ENCODE data around the gene PPFIBP2. TPM values are rescaled to one million over a fixed set of nuclear protein-coding genes. Genes with fewer than 3 reads are reported as not detected.
A peak's percentile ranks its signal among the peaks of the same experiment; 100 is the strongest.

Gene PPFIBP2
- total and polyA plus RNA-seq, 2 of the 13 experiments (the other 11 are each of a cell fraction or from before 2014, with no cell fraction given): 15.0 to 52.5 TPM

GRCh38 chr11:7513234-7514098 is at the start of gene PPFIBP2 (continued):
- peak; percentile 23; the same call in 1 of the 2 replicates for TF ChIP-seq SKIL (CRISPR knock-in tag; IDR thresholded peaks at IDR 0.05; ENCODE audit: borderline replicate concordance)
- 0 out of 2 replicates have a peak, but pooled peaks have one; percentile 32 for TF ChIP-seq ZNF790 (CRISPR knock-in tag; IDR thresholded peaks at IDR 0.05; ENCODE audit: borderline replicate concordance)
- TF ChIP-seq ZNF335 (CRISPR knock-in tag; IDR thresholded peaks at IDR 0.05): peak; percentile 64; the same call in 1 of the 2 replicates
- no peak for TF ChIP-seq SMYD3 (CRISPR knock-in tag; IDR thresholded peaks at IDR 0.05)
- peak; percentile 28; the same call in 1 of the 2 replicates for TF ChIP-seq SMAD3 (CRISPR knock-in tag; IDR thresholded peaks at IDR 0.05)
- TF ChIP-seq ZNF572 (CRISPR knock-in tag; IDR thresholded peaks at IDR 0.05): no peak
- TF ChIP-seq PREB (CRISPR knock-in tag; IDR thresholded peaks at IDR 0.05): no peak
- 0 out of 2 replicates have a peak, but pooled peaks have one; percentile 30 for TF ChIP-seq KDM2A (CRISPR knock-in tag; IDR thresholded peaks at IDR 0.05; ENCODE audit: borderline replicate concordance, low read depth)
- TF ChIP-seq NRL (CRISPR knock-in tag; IDR thresholded peaks at IDR 0.05; ENCODE audit: borderline replicate concordance): no peak
- TF ChIP-seq RBM39 (IDR thresholded peaks at IDR 0.05; ENCODE audit: low read depth, low read length, poor library complexity, severe bottlenecking): peak; percentile 26
- no peak for TF ChIP-seq ZSCAN30 (CRISPR knock-in tag; IDR thresholded peaks at IDR 0.05)
- peak; percentile 56; the same call in 1 of the 2 replicates for TF ChIP-seq POGK (CRISPR knock-in tag; conservative IDR thresholded peaks at IDR 0.05)
- no peak for TF ChIP-seq NFKBIZ (CRISPR knock-in tag; IDR thresholded peaks at IDR 0.05)
- TF ChIP-seq ZNF672 (CRISPR knock-in tag; IDR thresholded peaks at IDR 0.05): no peak
- TF ChIP-seq TAF1 (CRISPR knock-in tag; IDR thresholded peaks at IDR 0.05): 0 out of 2 replicates have a peak, but pooled peaks have one; percentile 53
- TF ChIP-seq HNF4A (CRISPR knock-in tag; IDR thresholded peaks at IDR 0.05): 0 out of 2 replicates have a peak, but pooled peaks have one; percentile 19
- peak; percentile 82 for TF ChIP-seq SP4 (CRISPR knock-in tag; IDR thresholded peaks at IDR 0.05)
- no peak for TF ChIP-seq ZNF280D (CRISPR knock-in tag; IDR thresholded peaks at IDR 0.05)
- 0 out of 2 replicates have a peak, but pooled peaks have one; percentile 31 for TF ChIP-seq SP2 (CRISPR knock-in tag; IDR thresholded peaks at IDR 0.05)
- no peak for TF ChIP-seq SNAI1 (CRISPR knock-in tag; IDR thresholded peaks at IDR 0.05; ENCODE audit: borderline replicate concordance)
- no peak for TF ChIP-seq ZNF138 (CRISPR knock-in tag; IDR thresholded peaks at IDR 0.05; ENCODE audit: low read depth)
